GM04504 (cell line): ENCODE measurements around the gene SPATA19.

Experiments used
- DNase-seq: peaks from one replicate; pipeline ENCODE4 v3.0.0-alpha.2; 2012; ENCODE audit warnings: low read depth

Gene SPATA19

GRCh38 chr11:133835593-133836548 lies 9.4 kb downstream of the SPATA19 start:
- no peak for DNase-seq

GRCh38 chr11:133834682-133835592 lies 10.4 kb downstream of the SPATA19 start:
- peak; percentile 18 for DNase-seq

DNA sequence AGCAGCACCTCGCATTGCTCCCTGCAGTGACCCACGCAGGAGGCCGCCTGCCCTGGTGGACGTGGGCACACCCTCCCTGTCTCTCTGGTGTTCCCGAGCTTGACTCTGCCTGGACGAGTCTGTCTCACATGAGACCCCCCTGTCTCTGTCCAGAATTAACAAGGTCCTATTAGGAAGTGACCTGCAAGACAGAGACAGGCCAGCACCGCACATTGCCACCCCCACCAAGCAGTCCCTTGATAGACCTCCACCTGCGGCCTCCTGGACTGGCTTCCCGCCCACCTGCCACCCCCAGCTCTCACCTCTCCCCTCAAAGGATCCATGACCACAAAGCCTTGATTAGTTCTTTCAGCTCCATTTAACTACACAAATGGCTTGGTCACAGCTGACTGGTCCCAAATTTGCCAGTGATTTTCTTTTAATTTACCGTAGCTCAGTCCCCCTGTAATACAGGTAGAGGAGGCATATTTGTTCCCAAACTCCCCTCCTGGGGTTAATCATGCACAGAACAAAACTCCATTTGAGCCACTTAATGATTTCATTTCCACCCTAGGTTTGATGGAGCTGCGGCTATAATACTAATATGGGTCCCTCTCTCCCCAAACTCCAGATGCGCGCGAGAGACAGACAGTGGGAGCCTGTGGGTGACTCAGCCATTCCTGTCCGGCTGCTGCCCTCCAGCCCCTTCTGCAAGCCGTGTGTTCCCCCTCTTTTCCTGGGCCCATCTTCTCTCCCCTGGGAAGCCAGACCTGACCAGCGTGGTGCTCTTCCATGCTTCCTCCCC lies 11.2 kb downstream of the SPATA19 start:
- no peak for DNase-seq

DNA sequence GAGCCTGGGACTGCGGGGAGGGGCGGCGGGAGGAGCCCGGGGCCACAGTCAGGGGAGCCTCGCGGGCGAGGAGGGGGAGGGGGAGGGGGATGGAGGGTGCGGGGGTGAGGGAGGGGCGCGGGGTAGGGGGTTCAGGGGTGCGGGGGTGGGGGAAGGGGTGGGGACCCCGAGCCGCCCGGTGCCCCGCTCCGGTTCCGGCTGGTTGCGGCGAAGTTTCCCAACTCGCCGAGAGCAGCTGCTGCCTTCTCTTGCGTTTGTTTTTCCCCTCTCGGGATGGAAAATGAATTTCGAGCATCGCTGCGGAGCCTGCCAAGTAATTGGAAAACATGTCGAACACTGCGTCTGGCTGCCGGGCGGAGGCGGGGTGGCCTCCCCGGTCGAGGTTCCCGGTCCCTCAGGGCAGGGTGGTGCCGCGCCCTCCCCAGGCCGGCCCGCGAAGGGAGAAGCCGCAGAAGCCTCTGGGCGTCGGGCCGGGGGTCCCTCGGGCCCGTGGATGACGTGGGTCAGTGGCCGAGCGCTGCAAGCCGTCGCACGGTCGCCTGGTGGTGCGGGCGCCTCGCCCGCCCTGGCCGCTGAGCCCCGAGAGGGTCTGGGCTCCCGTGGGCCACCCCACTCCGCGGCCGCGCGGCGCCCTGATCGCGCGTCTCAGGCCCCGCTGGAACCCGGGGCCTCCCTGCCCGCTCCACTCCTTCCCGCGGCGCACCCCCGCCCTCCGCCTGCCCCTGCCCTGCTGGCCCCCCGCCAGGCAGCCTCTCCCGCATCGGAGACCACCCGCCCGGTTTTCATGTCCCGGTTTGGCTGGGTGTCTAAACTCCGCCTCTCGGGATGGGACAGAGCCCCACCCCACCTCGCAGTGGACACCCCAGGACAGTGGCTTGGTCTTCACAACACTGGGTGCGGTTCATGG lies 12.1 kb downstream of the SPATA19 start:
- DNase-seq: no peak

GRCh38 chr11:133832096-133832990 lies 13.0 kb downstream of the SPATA19 start:
- no peak for DNase-seq

GRCh38 chr11:133830931-133831907 lies 14.1 kb downstream of the SPATA19 start:
- no peak for DNase-seq

- DNase-seq: no peak
These were observed 15.7 kb downstream of the SPATA19 start for GRCh38 chr11:133829566-133829965.

DNA sequence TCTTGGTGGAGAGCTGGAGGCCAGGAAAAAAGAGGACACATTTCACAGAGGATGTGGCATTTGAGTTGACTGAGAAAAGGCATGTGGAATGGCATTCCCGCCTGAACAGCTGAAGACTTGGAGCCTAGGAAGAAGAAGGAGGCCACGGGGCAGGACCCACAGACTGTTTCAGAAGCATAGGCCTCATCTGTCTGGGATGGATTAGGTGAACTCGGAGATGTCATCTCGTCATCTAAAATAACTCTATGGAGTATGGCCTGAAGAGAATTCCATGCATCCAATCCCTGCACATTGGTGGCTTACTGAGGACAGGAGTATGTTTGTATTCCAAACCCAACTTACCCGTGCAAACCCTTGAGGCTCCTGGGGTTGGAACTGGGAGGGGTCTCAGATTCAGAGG lies 16.4 kb downstream of the SPATA19 start:
- DNase-seq: no peak

DNA sequence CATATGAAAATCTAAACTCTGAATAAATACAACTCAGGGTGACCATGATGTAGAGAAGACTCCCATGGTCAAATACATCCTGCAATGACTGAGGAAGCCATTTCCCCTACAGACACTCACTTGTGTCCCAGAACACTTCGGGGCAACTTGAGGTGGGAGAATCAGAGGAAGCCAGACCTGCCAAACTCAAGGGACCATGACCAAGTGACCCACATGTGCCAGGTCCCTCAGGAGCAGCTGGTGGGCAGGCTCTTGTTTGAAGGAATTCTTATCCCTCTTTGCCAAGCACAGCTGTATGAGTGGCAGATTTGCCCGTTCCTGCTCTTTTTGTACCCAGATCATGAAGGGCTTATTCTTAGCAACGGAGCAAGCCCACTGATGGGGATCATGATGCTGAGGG lies 17.8 kb downstream of the SPATA19 start:
- no peak for DNase-seq

DNA sequence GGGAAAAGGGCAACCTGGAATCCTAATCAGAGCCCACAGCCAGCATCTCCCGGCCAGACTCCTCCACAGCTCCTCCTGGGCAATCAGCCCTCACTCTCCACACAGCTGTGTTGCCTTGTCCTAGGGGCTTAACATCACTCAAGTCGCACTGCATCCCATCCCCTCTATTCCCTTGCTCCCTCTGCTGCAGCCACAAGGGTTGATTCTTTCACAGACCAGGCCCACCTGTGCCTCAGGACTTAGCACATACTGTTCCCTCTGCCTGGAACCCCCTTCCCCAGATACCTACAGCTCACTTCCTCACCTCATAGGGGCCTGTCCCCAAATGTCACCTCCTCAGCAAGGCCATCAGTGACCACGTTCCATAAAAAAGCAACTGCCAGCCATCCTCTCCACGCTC lies 18.4 kb downstream of the SPATA19 start:
- DNase-seq: no peak

DNA sequence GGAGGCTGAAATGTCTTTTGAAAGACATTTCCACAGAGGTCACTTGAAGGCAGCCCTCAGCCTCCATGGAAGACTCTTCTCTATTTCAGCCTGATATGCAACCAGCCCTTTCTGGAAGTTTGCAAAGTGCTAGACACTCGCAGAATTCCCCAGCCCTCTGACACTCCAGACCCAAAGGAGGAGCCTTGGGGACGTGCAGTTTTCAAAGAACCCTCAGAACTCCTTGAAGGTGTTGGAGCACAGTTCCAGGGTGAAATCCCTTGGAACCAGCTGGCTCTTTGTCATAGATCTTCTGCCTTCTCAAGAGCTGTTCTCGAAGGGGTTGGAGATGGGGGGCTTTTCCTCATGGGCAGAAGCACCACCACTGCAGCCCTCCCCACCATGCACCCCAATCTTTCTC lies 19.6 kb downstream of the SPATA19 start:
- DNase-seq: no peak

DNA sequence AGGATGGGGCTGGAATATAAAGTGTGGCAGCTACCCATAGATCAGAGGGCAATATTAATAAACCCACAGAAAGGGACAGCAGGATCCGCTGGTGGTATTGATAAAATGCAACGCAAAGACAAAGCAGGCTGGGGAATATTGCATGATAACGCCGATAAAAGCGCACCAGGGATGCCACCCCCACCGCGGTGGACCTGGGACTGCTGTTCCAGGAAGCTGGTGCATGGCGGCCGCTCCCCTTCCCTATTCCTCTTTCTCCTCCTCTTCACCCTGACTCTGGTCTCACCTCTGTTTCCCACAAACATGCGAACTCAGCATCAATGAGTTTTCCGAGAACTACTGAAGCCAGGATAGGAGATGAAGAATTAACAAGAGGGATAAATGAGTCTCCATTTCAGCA lies 20.2 kb downstream of the SPATA19 start:
- no peak for DNase-seq

- DNase-seq: no peak
These were observed 20.7 kb downstream of the SPATA19 start for GRCh38 chr11:133824593-133824992.

DNA sequence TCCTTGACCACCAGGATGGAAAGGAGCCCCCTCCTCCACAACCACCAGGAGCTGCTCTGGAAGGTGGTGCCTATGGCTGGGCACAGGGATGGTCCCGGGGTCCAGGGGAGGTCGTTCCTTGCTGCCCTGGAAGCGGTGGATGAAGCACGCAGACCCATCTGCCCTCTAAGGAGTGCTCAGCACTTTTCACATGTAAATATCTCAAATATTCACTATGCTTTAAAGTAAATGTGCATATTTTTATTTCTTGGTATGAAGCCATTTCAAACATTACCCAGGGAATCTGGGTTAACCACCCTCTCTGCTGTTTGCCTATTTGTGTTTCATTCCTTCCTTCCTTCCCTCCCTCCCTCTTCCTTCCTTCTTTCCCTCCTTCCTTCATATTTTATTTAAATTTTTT lies 21.7 kb downstream of the SPATA19 start:
- DNase-seq: no peak

GRCh38 chr11:133823211-133823610 lies 22.1 kb downstream of the SPATA19 start:
- DNase-seq: no peak

DNA sequence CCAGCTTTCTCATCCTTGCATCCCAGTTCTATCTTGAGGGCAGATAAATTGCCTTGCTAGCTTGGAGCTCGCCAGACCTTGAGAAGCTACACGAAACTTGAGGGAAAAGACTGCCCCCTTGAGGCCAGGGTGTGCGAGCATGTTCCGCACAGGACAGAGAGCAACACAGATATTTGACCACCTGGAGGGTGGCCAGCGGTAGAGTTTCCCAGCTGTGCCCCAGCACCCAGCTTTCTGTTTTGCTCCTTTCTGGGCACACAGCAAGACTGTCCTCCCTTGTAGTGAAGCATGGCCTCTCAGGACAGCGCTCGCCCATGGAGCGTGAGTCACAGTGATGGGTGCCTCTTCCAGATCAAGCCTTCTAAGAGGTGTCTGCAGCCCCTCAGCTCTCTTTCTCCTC lies 23.5 kb downstream of the SPATA19 start:
- no peak for DNase-seq

- DNase-seq: no peak
These were observed 25.5 kb downstream of the SPATA19 start for GRCh38 chr11:133819746-133820315.

- no peak for DNase-seq
These were observed 26.2 kb downstream of the SPATA19 start for GRCh38 chr11:133819114-133819513.
